HG03039 (cell line): Measurements from ENCODE around the gene LPCAT3.

ENCODE experiments used
- ATAC-seq: cut with Tn5 transposase; IDR thresholded peaks from one replicate; pipeline ENCODE4 v1.9.1; 2021; ENCODE audit warnings: mild to moderate bottlenecking, moderate library complexity; ENCODE audit not compliant: unreplicated experiment

LPCAT3 gene

DNA sequence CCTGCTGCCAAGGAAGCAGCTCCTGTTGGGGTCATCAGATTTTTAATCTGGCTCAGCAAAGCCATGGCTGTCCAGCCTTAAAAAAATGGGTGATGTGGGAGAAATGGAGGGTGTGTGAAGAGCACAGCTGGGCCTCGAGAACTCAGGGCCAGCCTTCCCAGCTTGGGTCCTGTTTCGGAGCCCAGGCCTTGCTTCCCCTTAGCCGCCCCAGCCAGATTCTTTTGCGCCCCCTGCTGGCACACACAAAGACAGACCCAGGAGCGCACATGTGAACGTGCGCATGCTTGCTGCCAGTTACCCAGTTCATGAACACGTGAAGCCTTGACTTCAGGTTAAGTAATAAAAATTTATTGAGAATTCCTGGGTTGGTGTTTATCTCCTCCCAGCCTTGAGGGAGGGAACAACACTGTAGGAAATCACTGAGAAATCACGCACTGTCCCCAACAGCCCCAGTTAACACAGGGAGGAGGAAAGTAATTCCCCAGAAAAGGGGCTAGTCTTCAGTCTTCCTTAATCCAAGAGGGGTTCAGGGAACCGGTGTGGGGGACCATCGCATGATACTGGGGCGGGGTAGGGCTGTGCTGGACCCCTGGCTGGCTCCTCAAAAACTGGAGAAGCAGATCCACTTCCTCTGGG is 53.1 kb downstream of the LPCAT3 start:
- no peak for ATAC-seq

DNA sequence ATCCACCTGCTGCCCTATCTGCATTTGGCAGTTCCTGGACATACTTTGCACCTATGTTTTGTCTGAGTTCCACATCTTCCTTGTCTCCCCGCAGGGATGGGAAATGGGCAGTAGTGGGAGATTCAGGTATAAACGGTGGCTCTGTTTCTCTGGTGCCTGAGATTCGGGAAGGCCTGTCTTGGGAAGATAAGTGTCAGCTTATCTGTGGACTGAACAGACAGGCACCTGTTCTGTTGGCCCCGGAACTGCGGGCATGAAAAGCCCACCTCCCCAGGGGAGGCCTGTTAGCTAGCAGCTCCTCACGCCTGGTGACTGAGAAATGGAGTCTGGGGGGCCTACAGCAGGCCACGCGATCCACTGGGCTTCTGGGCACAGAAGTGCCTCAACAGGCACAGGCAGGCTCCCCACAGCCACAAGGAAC is 53.7 kb downstream of the LPCAT3 start:
- ATAC-seq, result no peak

DNA sequence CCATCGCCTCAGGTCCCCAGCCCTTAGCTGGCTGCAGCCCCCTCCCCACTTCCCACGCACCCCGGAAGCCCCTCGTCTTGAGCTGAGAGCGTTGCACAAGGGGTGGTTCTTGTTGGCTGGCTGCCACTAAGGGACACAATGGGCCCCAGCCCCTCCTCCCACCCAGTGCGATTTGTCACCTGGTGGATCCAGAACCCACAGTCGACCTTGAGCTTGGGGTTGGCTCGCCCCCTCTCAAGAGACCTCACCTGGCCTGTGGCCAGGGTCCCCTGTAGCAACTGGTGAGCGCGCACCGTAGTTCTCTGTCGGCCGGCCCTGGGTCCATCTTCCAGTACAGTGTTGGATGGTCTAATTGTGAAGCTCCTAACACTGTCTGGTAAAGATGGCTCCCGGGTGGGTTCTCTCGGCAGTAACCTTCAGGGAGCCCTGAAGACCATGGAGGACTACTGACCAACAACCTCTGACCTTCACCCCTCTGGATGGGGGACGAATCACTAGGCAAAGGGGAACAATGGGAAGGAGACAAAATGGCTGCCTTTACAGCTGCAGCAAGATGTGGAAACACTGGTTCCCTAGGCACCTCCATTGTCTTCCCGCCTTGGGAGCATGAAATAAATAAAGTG is 54.4 kb downstream of the LPCAT3 start:
- no peak for ATAC-seq

DNA sequence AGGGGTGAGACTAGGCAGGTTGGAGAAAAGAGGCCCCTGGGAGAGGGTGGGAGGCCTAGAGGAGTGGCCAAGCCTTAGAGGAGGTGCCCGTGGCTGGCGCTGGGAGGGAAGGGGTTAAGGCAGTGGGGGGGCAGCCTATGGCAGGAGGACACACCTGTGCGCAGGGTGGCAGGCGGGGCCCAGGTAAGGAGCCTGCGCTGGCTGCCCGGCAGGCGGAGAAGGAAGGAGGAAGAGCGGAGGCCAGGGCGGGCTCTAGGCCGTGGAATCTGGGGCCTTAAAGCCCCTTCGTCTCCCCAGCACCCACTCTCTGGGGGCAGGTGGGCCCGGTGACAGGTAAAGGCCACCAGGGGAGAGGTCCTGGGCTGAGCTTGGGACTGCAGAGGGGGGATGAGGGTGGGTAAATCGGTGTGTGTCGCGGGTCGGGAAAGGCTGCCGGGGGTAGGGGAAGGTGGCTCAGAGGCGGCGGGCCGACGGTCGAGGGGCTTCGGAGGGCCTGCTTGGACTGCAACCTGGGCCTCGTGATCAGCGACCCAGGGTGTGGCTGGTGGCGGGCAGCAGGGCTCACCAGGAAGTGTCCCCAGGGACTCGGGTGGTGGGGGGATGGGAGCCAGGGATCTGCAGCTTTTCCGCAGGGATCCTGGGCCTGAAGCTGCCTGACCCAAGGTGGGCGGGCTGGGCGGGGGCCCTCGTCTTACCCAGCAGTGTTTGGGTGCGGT is 55.1 kb downstream of the LPCAT3 start:
- ATAC-seq, result no peak

DNA sequence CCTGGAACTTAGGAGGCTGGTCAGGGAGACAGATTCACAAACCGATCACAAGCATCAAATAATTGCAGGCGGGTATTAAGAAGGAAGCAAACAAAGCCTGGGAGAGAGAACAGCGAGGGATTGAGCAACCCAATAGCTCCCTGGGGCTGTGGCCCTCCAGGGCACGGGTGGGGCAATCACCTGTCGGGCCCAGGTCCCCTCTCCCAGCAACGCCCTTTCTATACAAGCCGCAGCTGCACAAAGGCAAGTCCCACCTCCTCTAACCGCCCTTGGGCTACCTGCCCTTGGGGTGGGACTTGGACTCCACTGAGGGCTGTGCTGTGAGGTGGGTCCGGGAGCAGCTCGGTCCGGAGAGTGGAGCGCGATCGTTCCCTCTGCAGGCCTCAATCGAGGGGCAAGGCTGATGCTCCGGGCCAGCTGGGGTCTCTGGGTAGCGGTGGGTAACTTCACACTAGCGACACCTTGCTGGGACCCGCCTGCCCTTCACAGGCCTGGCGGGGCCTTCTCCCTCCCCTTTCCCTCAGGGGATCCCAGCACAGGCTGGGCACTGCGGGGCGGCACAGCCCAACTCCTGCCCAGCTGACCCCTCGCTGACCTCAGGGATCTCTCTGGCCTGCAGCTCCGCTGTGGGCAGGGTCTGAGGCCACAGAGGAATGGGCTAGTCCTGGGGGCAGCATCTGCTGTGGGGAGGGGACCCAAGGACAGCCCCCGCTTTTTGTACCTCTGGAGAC is 55.8 kb downstream of the LPCAT3 start:
- ATAC-seq, result no peak

DNA sequence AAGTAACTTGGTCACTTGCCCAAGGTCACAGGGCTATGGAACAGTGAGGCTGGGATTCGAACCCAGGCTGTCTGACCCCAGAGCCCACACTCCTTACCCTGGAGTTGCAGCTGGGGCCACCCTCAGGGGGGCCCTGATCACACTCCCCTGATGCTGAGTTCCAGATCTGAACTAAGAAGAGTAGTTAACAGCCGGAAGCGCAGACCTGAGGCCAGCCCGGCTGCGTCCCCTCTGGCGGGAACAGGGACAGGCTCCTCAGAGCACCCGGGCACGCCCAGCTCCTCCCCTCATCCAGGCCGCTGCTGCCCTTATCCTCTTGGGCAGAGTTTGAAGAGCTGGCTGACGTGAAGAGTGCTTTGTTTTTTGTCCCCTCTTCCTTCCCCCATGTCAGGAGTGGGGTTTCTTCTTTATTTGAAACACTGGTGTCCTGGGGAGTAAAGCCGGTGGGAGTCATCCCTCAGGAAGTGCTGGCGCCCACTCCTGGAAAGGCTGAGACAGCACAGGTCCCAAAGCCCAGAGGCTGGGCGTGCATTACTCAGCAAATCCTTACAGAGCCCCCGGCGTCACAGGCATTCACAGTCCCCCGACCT is 56.5 kb downstream of the LPCAT3 start:
- no peak for ATAC-seq

DNA sequence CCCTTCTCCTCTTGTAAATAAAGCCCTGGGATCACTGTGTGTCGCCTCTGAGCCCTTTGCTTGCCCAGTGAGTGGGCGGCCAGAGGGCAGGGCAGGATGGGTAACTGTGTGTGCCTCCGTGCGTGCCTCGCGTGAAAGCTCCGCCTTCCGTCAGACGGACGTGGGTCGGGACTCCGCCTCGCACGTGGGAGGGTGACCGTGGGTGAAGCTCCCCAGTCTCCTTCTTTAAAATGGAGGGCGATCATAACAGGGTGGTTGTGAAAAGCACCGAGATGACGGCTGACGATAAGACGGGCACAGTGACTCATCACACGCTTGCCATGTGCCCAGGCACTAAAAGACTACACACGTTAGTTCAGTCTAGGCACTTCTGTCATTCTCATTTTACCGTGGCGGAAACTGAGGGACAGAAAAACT is 57.0 kb downstream of the LPCAT3 start:
- no peak for ATAC-seq

DNA sequence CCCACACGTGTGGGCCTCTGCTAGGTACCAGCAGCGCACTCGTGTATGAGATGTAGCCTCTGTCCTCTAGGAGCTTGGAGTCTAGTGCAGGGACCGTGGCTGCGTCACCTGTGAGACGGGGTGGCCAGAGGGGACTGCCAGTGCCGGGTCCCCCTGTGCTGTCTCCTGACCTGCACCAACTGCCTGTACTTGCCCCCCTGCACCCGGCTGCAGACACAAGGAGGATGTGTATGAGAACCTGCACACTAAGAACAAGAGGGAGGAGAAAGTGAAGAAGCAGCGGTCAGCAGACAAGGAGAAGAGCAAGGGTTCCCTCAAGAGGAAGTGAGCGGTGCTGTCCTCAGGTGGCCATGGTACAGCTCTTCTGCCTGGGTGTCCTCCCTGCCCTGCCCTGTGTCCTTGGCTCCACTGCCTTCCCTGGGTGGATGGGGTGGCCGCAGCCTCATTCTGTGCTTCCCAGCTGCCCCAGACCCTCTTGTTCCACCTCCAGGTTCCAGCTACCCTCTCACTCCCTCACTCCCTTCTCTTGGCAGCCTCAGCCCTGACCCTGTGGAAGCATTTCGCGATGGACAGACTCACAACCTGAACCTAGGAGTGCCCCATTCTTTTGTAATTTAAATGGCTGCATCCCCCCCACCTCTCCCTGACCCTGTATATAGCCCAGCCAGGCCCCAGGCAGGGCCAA is 57.5 kb downstream of the LPCAT3 start:
- ATAC-seq, result no peak

DNA sequence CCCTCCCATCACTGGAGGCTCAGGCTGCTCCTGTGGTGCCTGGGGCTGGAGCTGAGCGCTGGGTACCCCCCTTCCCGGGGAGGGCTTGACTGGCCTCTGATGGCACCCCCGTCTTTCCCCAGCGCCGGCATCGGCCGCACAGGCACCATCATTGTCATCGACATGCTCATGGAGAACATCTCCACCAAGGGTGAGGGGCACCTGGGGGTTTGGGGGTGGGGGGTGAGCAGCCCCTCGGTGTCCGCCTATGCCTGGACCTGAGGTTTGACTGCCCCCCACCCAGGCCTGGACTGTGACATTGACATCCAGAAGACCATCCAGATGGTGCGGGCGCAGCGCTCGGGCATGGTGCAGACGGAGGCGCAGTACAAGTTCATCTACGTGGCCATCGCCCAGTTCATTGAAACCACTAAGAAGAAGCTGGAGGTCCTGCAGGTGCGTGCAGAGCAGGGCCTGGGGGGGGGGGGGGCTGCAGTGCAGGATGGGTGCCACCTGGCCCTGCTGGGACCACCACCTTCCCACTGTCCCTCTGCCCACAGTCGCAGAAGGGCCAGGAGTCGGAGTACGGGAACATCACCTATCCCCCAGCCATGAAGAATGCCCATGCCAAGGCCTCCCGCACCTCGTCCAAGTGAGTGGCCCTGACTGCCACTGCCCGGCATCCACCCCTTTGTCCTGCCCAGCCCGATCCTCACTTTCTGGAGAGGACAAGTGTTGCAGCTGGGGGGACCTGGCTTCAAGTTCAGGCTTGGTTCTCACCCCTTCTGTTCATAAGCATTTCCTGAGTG is 58.3 kb downstream of the LPCAT3 start:
- ATAC-seq, result no peak

DNA sequence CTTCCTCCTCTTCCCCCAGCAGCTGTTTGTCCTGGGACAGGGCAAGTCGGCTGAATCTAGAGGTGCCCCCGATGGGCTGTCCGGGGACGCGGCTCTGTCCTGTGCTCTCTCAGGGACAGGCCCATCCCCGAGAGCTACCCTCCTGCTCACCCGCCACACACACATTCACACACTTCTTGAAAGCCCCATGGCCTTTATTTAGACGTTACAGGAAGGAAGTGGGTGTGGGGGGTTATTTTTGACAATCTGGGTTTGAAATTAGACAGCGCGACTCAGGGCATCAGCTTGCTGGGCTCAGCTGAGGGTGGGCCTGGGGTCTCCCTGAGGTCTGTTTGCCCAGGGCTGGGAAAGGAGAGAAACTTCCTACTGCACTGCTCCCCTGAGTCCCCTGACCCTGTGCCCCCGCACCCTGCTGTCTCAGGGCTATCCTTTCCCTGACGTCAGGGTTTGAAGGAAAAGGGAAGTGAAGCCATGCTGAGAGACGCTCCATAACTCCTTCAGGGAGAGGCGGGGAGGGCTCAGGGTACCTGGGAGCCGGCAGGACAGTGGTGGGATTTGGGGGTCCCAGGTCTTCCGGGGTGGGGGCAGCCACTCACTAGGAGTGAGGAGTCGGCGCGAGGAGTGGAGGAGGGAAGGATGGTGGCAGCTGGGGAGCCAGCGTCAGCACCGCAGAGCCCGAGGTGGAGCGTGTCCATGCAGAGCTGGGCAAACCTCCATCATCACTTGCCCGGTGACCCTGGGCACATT is 59.0 kb downstream of the LPCAT3 start:
- peak; percentile 48 for ATAC-seq

DNA sequence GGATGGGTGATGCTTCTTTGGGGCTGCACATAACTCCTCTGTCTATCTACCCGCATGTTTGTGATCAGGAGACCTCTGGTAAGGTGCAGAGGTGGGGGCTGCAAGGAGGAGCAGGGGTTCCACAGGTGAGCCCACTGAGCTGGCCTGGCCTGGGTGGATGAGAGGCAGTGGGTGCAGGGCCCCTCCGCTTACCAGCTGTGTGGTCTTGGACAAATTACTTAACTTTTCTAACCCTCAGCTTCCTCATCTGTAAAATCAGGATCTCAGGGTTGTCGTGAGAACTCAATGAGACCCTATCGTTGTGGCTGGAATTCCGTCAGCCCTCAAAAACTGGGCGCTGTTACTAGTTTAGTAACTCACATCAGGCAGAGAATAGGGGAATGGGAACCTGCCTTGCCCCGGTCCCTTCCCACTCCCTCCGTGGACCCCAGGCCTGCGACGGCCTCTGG is 59.6 kb downstream of the LPCAT3 start:
- ATAC-seq, result no peak

DNA sequence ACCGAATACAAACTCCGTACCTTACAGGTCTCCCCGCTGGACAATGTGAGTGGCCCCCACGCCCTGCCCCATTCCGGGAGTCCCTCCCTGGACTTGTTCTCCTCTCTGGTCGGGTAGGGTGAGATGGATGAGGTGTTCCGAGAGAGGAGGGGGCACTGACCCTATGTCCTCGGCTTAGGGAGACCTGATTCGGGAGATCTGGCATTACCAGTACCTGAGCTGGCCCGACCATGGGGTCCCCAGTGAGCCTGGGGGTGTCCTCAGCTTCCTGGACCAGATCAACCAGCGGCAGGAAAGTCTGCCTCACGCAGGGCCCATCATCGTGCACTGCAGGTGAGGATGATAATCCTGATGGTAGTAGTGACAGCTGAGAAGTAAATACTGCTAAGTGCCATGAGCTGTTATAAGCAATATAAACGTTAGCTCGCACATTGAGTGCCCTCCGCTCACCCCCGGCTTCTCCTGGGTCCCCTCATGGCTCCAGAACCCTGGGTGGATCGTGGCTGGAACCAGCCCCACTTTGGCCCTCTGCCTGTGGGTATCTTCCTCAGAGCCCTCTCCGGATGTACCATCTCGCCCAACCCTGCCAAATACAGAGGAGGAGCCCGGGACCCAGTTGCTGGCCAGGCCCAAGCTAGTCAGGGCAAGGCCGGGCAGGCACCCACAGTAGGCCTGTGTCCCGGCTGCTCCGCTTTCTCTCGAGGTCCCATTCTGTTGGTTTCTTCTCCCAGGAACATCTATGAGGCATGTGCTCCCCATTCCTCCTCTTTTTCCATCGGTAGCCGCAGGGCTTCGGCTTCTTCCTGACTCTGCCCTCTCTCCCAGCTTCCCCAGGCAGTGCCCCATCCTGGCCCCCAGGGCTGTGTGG is 60.3 kb downstream of the LPCAT3 start:
- ATAC-seq, result no peak

DNA sequence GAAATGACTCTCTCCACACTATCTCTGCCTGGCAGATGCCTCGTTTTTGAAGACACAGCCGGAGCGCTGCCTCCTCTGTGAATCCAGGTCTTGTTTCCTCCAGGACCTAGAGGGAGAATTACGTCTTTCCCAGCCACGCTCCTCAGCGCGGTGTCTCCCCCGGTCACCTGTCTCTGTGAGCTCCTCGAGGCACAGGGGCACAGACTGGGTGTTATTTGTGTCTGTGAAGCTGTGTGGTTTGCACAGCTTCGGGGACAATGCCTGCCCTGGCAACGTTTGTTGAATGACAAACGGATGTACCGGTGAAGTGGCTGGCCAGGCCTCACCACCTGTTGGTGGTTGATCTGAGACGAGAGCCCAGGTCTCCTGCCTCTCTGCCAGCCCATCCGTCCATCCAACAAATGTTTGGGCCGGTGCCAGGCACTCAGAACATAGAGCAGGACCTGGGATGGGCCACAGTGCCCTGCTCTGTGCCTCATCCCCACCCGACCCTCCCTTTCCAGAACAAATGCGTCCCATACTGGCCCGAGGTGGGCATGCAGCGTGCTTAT is 61.0 kb downstream of the LPCAT3 start:
- no peak for ATAC-seq

DNA sequence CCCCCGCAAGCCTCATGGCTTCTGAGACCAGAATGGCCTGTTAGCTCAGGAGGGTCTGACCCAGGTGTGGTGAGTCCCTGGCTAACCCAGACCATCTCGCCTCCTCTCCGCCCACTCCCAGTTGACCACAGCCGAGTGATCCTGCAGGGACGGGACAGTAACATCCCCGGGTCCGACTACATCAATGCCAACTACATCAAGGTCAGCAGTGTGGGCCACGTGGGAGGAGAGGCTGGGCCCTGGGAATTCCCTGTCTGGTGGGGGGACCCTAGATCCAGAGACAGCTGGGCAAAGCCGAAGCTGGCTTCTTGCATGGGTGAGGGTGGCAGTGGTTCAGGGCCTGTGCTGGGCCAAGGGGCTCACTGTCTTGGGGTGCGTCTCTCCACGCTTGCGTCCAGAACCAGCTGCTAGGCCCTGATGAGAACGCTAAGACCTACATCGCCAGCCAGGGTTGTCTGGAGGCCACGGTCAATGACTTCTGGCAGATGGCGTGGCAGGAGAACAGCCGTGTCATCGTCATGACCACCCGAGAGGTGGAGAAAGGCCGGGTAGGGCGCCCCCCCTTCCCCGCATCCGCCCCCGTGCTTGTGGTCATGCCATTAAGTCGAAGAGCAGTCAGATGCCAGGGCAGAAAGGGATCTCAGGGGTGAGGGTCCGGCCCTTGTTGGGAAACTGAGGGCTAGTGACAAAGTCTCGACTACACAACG is 62.1 kb downstream of the LPCAT3 start:
- no peak for ATAC-seq

DNA sequence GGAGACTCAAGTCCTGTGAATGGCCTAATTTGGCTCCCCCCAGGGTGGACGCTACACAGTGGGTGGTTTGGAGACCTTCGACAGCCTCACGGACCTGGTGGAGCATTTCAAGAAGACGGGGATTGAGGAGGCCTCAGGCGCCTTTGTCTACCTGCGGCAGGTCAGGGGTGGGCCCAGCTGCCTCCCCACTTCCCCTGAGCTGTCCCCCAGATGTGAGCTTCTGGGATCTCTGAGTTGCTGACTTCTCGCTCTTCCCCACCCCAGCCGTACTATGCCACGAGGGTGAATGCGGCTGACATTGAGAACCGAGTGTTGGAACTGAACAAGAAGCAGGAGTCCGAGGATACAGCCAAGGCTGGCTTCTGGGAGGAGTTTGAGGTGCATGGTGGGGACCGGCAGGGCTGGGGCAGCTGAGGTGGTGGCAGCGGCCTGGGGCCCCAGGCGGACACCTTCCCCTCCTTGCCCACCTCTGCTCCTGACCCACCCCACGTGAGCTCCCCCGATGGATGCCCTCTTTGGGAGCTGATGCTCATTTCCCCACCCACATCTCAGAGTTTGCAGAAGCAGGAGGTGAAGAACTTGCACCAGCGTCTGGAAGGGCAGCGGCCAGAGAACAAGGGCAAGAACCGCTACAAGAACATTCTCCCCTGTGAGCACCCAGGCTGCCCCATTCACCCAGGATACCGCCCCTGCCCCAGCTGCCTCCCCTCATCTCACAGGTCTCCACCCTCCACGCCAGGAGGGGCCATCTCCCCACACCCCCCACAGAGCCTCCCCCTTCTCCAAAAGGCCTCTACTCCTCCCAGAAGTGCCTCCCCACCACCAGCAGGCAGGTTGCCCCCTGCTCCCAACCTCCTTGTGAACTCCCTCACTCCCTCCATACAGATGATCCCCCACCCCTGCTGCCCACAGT is 62.9 kb downstream of the LPCAT3 start:
- no peak for ATAC-seq
